Fibroblast of skin of back (primary cell): ENCODE data around the gene NTN3.

Experiments
- DNase-seq: peaks from one replicate; pipeline ENCODE4 v3.0.0-alpha.2; 2013

NTN3 gene

GRCh38 chr16:2515180-2515851 lies 44.2 kb downstream of the NTN3 start:
- DNase-seq = no peak

GRCh38 chr16:2516391-2517240 lies 45.5 kb downstream of the NTN3 start:
- DNase-seq = no peak

GRCh38 chr16:2517954-2518605 lies 47.0 kb downstream of the NTN3 start:
- DNase-seq = no peak

- no peak for DNase-seq
Observed at GRCh38 chr16:2518823-2519710, 48.0 kb downstream of the NTN3 start.

GRCh38 chr16:2519711-2520080 lies 48.6 kb downstream of the NTN3 start:
- DNase-seq = no peak

GRCh38 chr16:2520097-2520783 lies 49.1 kb downstream of the NTN3 start, which contains the start of gene AMDHD2:
Gene AMDHD2, plus strand, starts transcription at chr16:2520371. Its CDS starts 88 bp downstream, at chr16:2520459.
- peak; percentile 89 for DNase-seq

- peak; percentile 21 for DNase-seq
Observed at GRCh38 chr16:2520784-2521531, 49.9 kb downstream of the NTN3 start.
